GM21619 (cell line): ENCODE measurements around the gene SELENBP1.
A peak's percentile ranks its signal among the peaks of the same experiment; 100 is the strongest.
"Not testable (repeated sequence)": the region's sequence is repeated elsewhere in the genome, so short reads cannot be mapped to it uniquely, and the experiment has no call there.

ENCODE experiments used
- ATAC-seq: cut with Tn5 transposase; IDR thresholded peaks from one replicate; pipeline ENCODE4 v1.9.1; 2021; ENCODE audit not compliant: unreplicated experiment

The SELENBP1 gene

DNA sequence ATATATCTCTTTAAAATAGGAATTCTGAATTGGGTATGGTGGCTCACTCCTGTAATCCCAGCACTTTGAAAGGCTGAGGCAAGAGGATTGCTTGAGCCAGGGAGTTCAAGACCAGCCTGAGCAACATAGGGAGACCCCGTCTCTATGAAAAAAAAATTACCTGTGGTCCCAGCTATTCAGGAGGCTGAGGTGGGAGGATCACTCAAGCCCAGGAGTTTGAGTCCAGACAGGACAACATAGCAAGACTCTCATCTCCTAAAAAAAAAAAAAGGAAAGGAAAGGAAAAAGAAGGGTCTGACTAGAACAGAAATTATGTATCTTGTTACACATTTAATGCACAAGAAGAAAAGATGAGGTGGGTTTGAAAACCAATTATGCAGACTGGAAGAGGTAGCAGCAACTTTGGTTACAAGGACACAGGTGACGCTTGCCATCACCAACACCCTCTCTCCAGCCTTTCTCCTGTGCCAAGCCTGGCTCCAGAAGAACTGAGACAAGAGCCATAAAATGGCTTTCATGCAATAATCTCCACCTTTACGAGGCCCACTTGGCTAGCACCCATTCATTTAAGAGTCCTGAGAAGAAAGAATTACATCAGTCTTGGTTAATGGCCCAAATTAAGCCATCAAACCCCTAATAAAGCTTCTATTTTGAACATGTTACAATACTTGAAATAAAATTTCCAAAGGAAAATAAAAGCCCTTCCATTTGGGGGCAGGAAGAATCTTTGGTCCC is 4.8 kb upstream of the SELENBP1 start:
- no peak for ATAC-seq

DNA sequence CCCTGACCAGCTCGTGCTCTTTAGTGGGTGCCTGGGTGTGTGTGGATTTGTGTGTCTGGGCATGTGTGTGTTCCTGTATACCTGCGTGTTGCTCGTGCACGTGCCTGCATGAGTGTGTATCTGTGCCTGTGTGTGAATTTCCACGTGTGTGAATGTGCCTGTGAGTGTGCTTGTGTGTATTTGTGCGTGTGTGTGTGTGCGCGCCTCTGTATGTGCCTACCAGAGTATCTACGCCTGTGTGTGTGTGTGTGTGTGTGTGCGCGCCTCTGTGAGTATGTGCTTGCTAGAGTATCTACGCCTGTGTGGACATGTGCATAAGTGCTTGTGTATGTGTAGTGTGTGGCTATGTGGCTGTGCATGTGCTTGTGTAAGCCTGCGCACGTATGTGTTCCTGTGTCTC is 691 bp upstream of the SELENBP1 start:
- no peak for ATAC-seq

DNA sequence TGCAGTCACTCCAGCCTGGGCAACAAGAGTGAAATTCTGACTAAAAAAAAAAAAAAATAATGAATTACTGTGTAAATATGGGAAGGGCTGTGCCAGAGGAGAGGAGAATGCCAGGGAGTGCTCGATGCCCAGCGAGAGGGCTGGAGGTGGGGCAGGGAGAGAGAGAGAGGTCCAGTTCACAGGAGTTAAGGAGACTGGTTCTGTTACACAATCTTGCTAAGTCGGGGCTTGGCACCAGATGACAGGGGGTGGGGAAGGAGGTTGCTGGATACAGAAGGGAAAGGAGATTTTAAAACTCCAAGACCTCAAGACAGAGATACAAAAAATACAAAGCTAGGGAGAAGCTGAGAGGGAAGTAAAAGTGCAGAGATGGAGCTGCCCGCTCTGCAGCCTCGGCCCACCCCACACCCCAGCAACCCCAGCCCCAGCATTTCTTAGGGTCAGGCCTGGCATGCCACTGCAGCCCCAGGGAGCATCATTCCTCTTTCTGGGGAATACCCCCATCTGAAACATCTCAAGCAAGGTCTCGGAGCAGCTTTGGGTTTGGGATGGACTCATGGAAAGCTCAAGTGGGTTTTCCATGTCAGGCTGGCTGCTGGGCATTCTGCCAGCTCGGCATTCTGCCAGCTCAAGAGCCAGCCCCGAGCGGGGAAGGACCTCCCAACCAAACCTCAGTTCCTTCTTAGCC is 991 bp downstream of the SELENBP1 start:
- no peak for ATAC-seq

DNA sequence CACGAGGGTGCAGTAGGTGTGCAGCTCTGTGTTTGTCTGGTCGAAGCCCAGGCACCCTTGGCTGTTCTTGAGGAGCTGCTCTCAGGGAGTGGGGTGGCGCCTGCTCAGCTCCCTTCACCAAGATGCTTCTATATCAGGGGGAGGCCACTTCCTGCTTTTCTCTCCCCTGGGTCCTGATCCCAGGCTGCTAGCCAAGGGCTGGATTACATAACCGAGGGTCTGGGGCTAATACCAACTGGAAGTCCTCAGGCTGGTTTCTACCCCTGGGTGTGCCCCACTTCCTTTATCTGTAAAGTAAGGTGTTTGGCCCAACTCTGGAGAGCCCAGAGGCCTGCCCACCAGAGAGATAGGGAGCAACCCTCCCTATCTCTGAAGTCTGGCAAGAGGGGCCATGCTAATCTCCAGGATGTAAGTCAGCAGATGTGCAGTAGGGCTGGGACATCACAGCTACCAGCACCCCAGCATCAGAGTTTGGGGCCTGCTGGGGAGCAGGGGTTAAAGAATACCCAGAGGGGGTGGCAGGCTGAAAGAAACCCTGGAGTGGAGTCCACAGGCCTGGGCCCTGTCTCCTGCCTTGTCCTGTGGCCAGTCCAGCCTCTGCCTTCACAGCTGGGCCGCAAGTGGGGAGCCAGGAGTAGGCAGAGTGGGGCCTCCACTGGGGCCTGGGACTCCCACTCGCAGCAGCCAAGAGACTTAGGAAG is 2.1 kb downstream of the SELENBP1 start:
- no peak for ATAC-seq

DNA sequence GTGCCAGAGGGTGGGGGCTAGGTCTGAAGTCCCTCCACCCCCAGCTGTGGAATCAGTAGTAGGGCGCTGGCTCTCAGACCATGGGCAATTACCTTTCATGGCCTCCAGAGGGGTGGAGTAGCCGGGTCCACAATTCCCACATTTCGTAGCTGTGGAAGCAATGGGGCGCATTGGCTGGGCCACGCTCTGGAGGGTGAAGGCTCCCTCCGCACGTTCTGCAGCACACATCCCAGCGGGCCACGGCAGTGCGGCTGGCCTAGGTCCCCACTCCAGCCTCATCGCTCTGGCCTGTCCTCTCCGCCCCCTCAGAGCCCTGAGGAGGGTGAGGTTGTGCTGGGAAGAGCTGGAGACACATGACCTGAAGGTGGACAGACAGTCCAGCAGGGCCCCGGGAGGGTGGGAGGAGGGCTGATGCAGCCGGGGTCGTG is 2.9 kb downstream of the SELENBP1 start:
- ATAC-seq, result no peak

DNA sequence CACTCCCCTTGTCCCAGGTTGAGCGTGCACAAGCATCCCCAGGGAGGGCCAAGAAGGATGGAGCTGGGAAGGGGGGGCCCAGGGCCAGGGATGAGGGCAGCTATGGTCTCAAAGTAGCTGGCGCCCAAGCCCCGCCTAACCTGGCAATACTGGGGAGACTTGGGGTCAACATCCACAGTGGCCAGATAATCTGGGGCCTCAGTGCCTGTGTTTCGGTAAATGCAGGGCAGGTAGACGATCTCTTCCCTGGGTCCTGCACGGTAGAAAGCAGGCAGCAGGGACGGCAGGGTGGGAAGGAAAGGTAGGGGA is 3.2 kb downstream of the SELENBP1 start:
- no peak for ATAC-seq

DNA sequence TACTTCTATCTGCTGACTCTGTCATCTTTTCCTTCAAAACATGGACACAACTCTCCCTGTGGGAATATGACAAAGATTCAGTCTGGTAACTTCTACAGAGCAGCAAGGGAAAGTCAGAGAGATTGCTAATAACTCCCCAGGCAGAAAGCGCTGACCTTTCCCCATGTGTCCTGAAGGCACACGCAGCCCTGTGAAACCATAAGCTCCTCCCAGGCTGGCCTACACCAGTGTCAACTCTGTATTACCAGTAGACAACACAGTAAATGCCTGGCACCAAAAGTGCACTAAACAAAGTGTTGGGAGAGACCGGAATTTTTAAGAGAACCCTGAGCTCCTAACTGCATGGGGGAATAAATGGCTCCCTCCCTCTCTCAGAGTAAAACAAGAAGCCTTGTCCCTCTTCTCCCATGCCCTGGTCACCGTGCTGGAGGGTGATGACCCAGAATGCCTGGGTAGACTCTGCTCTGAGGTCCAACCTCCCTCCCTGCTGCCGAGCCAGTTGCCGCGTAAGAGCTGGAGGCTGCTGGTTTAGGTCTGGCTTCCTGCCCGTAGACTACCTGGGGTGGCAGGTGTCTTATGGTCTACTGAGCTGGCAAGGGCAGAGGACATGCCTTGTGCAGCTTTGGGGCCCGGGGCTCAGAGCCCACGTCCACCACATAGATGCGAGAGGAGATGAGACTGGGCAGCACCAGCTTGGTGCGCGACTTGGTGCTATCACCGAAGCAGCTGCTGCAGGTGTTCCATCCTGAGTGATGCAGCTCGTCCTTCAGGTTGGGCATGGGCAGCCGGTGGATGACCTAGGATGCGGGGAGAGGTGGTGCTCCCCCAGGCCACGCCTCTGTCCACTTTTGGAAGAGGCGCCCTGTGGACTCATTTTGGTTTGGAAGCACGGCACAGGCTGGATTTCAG is 3.9 kb downstream of the SELENBP1 start:
- no peak for ATAC-seq

DNA sequence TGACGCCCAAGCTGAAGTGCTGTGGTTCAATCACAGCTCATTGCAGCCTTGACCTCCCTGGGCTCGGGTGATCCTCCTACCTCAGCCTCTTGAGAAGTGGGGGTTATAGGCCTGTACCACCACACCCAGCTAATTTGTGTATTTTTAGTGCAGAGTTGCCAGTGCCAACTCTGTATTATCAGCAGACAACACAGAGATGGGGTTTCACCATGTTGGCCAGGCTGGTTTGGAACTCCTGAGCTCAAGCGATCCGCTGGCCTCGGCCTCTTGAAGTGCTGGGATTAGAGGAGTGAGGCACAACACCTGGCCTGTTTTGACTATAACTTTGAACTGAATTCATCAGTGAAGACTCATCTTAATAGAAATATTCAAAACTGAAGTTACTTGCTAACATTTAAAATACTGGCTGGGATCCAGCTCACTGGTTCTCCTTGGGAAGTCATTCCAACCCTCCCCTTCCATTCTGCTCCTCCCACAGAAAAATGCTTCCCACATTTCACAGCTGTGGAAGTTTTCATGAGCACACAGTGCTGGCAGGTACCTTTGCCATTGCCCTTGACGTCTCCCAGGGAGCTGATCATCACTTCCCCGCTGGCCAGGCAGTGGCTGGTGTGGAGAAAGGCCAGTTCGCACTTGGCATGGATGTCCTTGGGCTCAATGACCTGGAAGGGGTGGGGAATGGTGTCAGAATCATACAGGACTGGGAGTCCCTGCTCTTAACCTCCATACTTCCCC is 4.7 kb downstream of the SELENBP1 start:
- no peak for ATAC-seq

DNA sequence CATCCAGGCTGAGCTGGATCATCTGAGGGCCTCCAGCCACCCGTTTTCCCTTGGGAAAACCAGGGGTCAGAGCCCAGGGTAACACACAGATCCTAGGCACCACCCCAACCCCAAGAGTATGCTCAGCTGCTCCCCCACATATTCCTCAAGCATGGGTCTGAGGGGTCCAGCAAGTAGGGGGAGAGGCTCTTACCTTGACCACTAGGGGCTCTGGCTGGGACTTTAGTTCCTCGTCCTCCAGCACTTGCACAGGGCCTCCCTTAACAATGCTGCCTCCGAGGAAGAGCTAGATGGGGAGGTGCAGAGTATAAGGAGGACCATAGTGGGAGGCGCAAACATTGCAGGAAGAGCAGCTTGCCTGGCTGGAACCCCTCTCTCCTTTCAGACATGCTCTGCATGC is 7.5 kb downstream of the SELENBP1 start:
- ATAC-seq, result no peak

DNA sequence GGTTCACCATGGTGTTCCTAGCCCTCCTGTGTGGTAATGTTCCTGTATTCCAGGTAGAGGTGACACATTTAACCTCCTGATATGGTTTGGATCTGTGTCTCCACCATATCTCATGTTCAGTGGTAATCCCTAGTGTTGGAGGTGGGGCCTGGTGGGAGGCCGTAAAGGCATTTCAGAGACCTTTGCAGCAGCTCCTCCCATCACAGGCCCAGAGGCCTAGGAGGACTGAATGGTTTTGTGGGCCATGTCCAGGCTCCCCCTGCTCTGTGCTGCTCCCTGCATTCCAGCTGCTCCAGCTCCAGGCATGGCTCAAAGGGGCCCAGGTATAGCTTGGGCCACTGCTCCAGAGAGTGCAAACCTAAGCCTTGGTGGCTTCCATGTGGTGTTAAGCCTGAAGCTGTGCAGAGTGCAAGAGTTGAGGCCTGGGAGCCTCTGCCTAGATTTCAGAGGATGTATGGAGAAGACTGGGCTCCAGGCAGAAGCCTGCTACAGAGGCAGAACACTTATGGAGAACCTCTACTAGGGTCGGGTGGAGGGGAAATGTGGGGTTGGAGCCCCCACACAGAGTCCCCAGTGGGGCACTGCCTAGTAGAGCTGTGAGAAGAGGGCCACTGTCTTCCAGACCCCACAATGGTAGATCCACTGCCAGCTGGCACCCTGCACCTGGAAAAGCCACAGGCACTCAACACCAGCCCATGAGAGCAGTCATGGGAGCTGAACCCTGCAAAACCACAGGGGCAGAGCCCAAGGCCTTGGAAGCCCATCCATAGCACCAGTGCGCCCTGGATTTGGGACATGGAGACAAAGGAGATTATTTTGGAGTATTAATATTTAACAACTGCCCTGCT is 10.0 kb downstream of the SELENBP1 start:
- ATAC-seq, result no peak

DNA sequence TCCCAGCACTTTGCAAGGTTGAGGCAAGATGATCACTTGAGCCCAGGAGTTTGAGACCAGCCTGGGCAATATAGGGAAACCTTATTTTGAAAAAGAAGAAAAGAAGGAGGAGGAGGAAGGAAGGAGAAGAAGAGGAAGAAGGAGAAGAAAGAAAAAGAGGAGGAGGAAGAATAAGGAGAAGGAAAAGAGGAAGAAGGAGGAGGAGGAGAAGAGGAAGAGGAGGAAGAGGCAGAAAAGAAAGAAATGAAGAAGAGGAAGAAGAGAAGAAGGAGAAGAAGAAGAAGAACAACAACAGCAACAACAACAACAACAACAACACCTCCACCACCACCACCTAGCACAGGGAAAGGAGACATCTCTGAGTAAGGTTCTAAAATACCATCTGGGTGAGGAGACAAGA is 10.6 kb downstream of the SELENBP1 start:
- ATAC-seq, result no peak

DNA sequence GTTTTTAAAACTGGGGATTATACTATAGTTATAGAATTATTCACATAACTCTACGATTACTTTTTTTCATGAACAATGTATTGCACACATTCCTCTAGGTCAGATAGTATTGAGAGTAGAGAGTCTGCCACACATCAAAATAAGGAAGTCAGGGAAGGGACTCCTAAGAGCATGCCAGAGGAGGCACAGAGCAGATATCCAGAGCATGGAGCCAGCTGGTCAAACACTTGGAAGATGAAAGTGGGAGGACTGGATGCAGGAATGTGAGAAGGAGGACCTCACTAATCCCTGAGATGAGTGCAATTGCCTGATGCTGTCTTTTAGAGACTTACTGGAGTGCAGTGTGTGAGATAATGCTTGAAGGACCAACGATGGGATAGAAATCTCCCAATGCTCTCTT is 15.8 kb downstream of the SELENBP1 start:
- no peak for ATAC-seq

DNA sequence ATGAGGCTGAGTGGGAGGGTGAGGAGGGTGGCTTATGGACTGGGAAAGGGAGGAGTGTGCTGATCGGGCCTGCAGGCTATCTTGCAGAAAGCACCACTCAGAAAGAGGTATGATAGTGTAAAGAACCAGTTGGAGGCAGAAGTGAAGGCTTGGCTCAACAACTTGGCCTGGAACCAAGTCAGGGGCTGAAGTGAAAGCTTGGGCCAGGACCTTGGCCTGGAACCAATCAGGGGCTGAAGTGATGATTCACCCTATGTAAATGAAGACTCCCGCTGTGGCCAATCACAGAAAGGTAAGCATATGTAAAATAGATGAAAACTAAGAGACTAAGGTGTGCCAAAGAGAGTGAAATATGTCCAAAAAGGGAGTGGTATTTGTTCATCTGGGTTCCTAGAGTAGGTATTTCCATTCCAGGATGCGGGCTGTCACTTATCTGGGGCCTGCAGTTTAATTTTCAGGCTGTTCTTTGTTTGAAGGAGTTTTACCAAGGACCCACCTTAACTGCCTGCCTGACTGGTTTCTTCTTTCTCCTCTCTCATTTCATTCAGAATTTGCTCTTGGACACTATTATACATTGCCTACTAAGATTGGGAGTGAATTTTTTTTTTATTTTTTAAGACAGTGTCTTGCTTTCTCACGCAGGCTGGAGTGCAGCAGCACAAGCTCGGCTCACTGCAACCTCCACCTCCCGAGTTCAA is 20.3 kb downstream of the SELENBP1 start:
- ATAC-seq, result no peak

DNA sequence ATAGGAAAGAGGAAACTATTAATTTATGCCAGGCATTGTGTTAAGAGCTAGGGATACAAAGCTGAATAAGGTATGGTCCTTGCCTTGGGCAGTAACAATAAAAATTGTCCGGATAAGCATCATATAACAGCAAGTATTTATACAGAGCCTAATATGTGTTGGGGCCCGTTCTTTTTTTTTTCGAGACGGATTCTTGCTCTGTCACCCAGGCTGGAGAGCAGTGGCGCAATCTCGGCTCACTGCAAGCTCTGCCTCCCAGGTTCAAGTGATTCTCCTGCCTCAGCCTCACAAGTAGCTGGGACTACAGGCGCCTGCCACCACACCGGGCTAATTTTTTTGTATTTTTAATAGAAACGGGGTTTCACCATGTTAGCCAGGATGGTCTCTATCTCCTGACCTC is 22.2 kb downstream of the SELENBP1 start:
- not testable (repeated sequence) for ATAC-seq

DNA sequence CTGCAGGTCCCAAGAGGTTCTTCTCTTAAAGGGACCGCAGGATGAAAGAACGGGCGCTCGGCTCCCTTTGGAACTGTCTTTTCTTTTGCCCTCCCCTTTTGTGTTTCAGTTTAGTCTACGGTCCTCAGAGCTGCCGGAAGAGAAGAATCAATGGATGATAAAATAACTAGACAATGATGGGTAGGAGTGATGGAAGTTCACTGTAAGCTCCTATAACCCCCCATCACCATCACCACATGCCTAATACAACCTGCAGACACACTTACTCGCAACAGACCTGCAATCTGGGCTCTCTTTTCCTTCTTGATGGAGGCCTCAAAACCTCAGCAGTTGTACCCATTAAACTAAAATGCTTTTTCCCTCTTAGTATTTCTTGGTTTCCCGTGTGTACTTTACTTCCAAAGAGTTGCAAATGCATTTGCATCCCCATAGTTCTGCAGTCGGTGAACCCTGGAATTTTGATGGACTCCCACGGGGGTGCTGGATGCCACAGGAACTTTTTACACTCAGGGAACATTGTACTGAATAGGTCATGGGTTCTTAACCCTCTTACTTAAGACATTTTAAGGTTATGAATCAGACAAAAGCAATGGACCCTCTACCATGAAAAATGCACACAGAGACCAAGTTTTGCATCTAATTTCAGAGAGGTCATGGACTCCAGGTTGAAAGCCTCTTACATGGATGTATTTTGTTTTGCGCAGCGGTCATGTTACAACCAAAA is 24.8 kb downstream of the SELENBP1 start:
- ATAC-seq, result no peak

DNA sequence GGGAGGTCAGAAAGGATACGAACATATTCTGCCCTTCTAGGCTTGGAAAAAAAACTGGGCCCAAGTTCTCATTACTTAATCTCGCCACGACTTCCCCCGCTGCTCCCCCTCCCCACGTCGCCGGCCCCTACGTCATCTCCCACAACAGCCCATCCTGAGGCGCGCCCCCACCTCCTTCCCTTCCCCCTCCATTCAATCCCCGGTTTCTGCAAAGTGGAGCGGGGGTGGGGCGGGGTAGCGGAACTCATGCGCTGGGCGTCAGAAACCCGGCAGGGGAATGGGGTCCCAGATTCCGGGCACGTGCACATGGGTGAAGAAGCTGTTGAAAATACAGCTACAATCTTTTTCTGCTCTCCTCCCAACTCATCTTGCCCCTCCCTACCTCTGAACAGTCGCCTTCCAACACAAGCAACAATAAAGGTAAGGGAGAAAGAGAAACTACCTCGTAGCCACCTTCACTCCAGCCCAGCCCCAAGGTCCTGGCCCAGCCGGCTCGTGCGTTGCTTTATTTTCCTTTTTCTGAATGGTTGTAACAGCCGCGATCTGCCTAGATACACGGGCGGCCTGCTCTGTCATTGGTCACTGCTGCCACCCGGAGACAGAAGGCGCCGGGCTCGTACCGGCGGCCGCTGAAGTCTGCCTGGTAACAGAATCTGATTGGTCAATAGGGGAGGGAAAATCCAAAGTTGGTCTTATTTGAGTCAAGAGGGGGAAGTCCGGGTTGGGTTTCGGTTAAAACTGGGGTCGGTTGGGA is 25.6 kb downstream of the SELENBP1 start, which contains the start of gene RFX5:
RFX5 (minus strand) TSS at position 484 of the 754 bp plus-strand sequence. CDS start 932 bp downstream, outside the sequence.
- ATAC-seq, result peak; percentile 93

DNA sequence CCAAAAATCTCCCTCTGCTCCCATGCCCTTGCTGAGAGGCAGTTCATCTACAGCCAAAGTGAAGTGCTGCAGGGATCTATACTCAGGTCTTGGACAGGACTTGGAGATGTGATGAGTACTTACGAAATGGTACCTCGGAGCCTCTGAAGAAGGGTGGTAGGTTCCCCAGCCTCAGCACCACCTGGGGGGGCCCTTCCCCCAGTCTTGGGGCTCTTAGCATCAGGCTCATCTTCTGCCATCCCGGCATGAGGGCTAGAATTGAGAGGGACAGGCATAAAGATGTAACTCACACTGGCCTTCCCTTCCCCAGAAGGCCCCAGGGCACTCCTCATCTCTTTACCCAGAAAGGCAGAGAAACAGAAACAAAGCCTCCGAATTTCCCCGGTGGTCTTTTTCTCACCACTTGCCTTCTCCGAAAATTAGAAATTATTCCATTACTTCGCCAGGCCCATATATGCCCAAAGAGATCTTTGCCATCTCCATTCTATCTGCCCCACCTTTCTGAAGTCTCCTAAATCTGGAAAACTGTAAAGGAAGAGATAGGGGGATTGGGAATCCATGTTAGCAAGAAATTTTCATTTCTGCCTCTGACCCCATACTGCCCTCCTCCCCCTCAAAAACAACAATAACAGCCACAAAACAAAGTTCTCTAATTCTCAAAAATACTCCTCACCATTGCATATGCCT is 26.3 kb downstream of the SELENBP1 start:
- no peak for ATAC-seq
